H1 (cell line): Measurements from ENCODE around the gene UBL4B. TPM values are rescaled to one million over a fixed set of nuclear protein-coding genes. Genes with fewer than 3 reads are reported as not detected.

Experiments used
- CTCF ChIA-PET: fragments of 300-600 bp; sonication (Branson Sonifier 250); formaldehyde crosslinking; loops from one replicate; lab custom pipeline; 2021; ENCODE audit not compliant: partially characterized antibody; lab: Charles Lee
- POLR2A ChIA-PET: fragments of 300-600 bp; sonication (Branson Sonifier 250); formaldehyde crosslinking; loops from one replicate; lab custom pipeline; 2021; ENCODE audit warnings: inconsistent platforms; ENCODE audit not compliant: partially characterized antibody; lab: Charles Lee
- DNase-seq, 2 experiments: peaks; one replicate each; pipeline versions ENCODE4 v3.0.0 to v3.0.0-alpha.2; 2010 to 2022; ENCODE audit warnings: low spot score in 2 of 2, low read depth in 1 of 2, mixed read lengths in 1 of 2
- FAIRE-seq: peaks from 2 replicates; lab custom pipeline; 2011; peaks lifted over from hg19 to GRCh38; lab: Jason Lieb, UNC
- H2AFZ ChIP-seq: 2 replicates; pipeline ENCODE4 v1.8.1; 2012; ENCODE audit warnings: low read length, inconsistent platforms
- H2AK5ac ChIP-seq: 2 replicates; pipeline ENCODE4 v1.6.1; 2013; ENCODE audit warnings: low read depth, low read length
- H2BK120ac ChIP-seq: replicated peaks from 2 replicates; pipeline ENCODE3; 2013; ENCODE audit warnings: low read depth, low read length, inconsistent platforms
- H2BK12ac ChIP-seq: 2 replicates; pipeline ENCODE4 v1.6.1; 2013; ENCODE audit warnings: low read depth, low read length
- H2BK15ac ChIP-seq: 2 replicates; pipeline ENCODE4 v1.6.1; 2013; ENCODE audit warnings: low read length
- H2BK20ac ChIP-seq: 2 replicates; pipeline ENCODE4 v1.6.1; 2013; ENCODE audit warnings: low read length
- H2BK5ac ChIP-seq: 2 replicates; pipeline ENCODE4 v1.6.1; 2013; ENCODE audit warnings: low read depth, low read length
- H3K14ac ChIP-seq: 2 replicates; pipeline ENCODE4 v1.6.1; 2013; ENCODE audit warnings: inconsistent platforms; ENCODE audit not compliant: insufficient read length
- H3K18ac ChIP-seq: 2 replicates; pipeline ENCODE4 v1.6.1; 2013; ENCODE audit warnings: low read length; ENCODE audit errors: extremely low read depth
- H3K23ac ChIP-seq: 2 replicates; pipeline ENCODE4 v1.6.1; 2013; ENCODE audit warnings: inconsistent platforms; ENCODE audit not compliant: insufficient read length
- H3K23me2 ChIP-seq: 2 replicates; pipeline ENCODE4 v1.6.1; 2013; ENCODE audit warnings: low read depth, low read length
- H3K27ac ChIP-seq: 2 replicates; pipeline ENCODE4 v1.6.1; 2011; ENCODE audit warnings: low read depth, low read length, inconsistent platforms
- H3K27me3 ChIP-seq, 4 experiments: replicated peaks in 1 of 4; 1 replicate in 1 of 4; 2 replicates in 3 of 4; pipeline versions ENCODE4 v1.6.1 to v1.8.1; 2011 to 2013; ENCODE audit warnings: low read length in 3 of 4, mild to moderate bottlenecking in 3 of 4, inconsistent platforms in 2 of 4, mixed read lengths in 2 of 4, moderate library complexity in 1 of 4; ENCODE audit not compliant: control insufficient read depth in 3 of 4, insufficient read depth in 3 of 4; ENCODE audit errors: extremely low read depth in 1 of 4
- H3K36me3 ChIP-seq, 4 experiments: 2 replicates each; pipeline versions ENCODE4 v1.6.1 to v1.8.1; 2011 to 2013; ENCODE audit warnings: mild to moderate bottlenecking in 4 of 4, low read length in 3 of 4, moderate library complexity in 2 of 4, control low read depth in 1 of 4, inconsistent platforms in 1 of 4; ENCODE audit not compliant: insufficient read depth in 4 of 4, control insufficient read depth in 2 of 4
- H3K4ac ChIP-seq: replicated peaks from 2 replicates; pipeline ENCODE3; 2013; ENCODE audit warnings: low read length, low read depth, mixed read lengths, inconsistent platforms; ENCODE audit not compliant: insufficient read length
- H3K4me1 ChIP-seq, 4 experiments: replicated peaks in 1 of 4; 1 replicate in 1 of 4; 2 replicates in 3 of 4; pipeline versions ENCODE4 v1.6.1 to v1.8.1; 2011 to 2013; ENCODE audit warnings: low read length in 3 of 4, inconsistent platforms in 2 of 4, mixed read lengths in 1 of 4; ENCODE audit not compliant: insufficient read depth in 4 of 4, control insufficient read depth in 3 of 4
- H3K4me2 ChIP-seq, 2 experiments: 2 replicates each; pipeline versions ENCODE4 v1.6.1 to v1.8.1; 2011 to 2013; ENCODE audit warnings: low read depth in 2 of 2, low read length in 2 of 2, control low read depth in 1 of 2, inconsistent platforms in 1 of 2, mild to moderate bottlenecking in 1 of 2; ENCODE audit not compliant: insufficient read depth in 1 of 2
- H3K4me3 ChIP-seq, 4 experiments: fragments of 200-600, 300-600 bp in 1 of 4; sonication (generic), shearing (Covaris generic), sonication (Bioruptor Twin) in 1 of 4; 2 replicates each; pipeline versions ENCODE4 v1.5.1 to v1.8.1; 2011 to 2016; ENCODE audit warnings: low read length in 4 of 4, low read depth in 3 of 4, control low read depth in 2 of 4, inconsistent platforms in 2 of 4, mild to moderate bottlenecking in 2 of 4, mixed read lengths in 1 of 4, moderate library complexity in 1 of 4; ENCODE audit not compliant: insufficient read depth in 2 of 4; ENCODE audit errors: extremely low read depth in 1 of 4
- H3K56ac ChIP-seq: replicated peaks from 2 replicates; pipeline ENCODE3; 2013; ENCODE audit warnings: low read depth, mild to moderate bottlenecking, mixed read lengths, low read length, inconsistent platforms; ENCODE audit not compliant: insufficient read length
- H3K79me1 ChIP-seq: 2 replicates; pipeline ENCODE4 v1.6.1; 2013; ENCODE audit warnings: low read depth, low read length, control low read depth
- H3K79me2 ChIP-seq, 2 experiments: 2 replicates each; pipeline versions ENCODE4 v1.6.1 to v1.8.1; 2012 to 2013; ENCODE audit warnings: low read length in 2 of 2, mild to moderate bottlenecking in 2 of 2, inconsistent platforms in 1 of 2; ENCODE audit not compliant: insufficient read depth in 2 of 2, control insufficient read depth in 1 of 2
- H3K9ac ChIP-seq, 4 experiments: replicated peaks in 1 of 4; 1 replicate in 1 of 4; 2 replicates in 3 of 4; pipeline versions ENCODE4 v1.6.1 to v1.8.1; 2011 to 2013; ENCODE audit warnings: low read depth in 3 of 4, low read length in 3 of 4, control low read depth in 2 of 4, mild to moderate bottlenecking in 2 of 4, moderate library complexity in 2 of 4, inconsistent platforms in 1 of 4; ENCODE audit errors: extremely low read depth in 1 of 4
- H3K9me3 ChIP-seq, 2 experiments: 2 replicates each; pipeline versions ENCODE4 v1.6.1 to v1.8.1; 2012 to 2013; ENCODE audit warnings: mild to moderate bottlenecking in 2 of 2, moderate library complexity in 2 of 2, control low read depth in 1 of 2, inconsistent platforms in 1 of 2, low read depth in 1 of 2, low read length in 1 of 2, mixed read lengths in 1 of 2; ENCODE audit not compliant: insufficient read depth in 2 of 2
- H4K20me1 ChIP-seq, 2 experiments: replicated peaks in 1 of 2; 2 replicates each; pipeline versions ENCODE3 to v1.8.1; 2011 to 2013; ENCODE audit warnings: inconsistent platforms in 2 of 2, low read length in 2 of 2, mild to moderate bottlenecking in 1 of 2; ENCODE audit not compliant: insufficient read depth in 2 of 2, control insufficient read depth in 1 of 2
- H4K5ac ChIP-seq: 2 replicates; pipeline ENCODE4 v1.6.1; 2013; ENCODE audit warnings: low read length, low read depth, mixed read lengths, inconsistent platforms; ENCODE audit not compliant: insufficient read length
- H4K8ac ChIP-seq: 2 replicates; pipeline ENCODE4 v1.8.0; 2013; ENCODE audit warnings: mild to moderate bottlenecking, moderate library complexity, low read length, inconsistent platforms; ENCODE audit not compliant: insufficient read depth; ENCODE audit errors: extremely low read depth
- H4K91ac ChIP-seq: replicated peaks from 2 replicates; pipeline ENCODE3; 2013; ENCODE audit warnings: low read length, mixed read lengths, inconsistent platforms; ENCODE audit not compliant: insufficient read length
- BRCA1 ChIP-seq: IDR thresholded peaks from 2 replicates; pipeline ENCODE4 v1.6.1; 2012; ENCODE audit warnings: low read depth, low read length, improper control_type of control experiment
- CHD1 ChIP-seq: IDR thresholded peaks from 2 replicates; pipeline ENCODE4 v1.6.1; 2012; ENCODE audit warnings: low read depth, low read length, improper control_type of control experiment
- KDM1A ChIP-seq: fragments of 200-600, 300-600 bp; sonication (generic); IDR thresholded peaks from 2 replicates; pipeline ENCODE4 v1.7.1; 2016; ENCODE audit warnings: mild to moderate bottlenecking, low read length, borderline replicate concordance
- RAD21 ChIP-seq, 2 experiments: IDR thresholded peaks in 1 of 2; conservative IDR thresholded peaks in 1 of 2; 2 replicates each; pipeline ENCODE4 v1.6.1; 2011; ENCODE audit warnings: low read depth in 2 of 2, low read length in 2 of 2, improper control_type of control experiment in 1 of 2, inconsistent platforms in 1 of 2, mild to moderate bottlenecking in 1 of 2, moderate library complexity in 1 of 2
- SUZ12 ChIP-seq: fragments of 200-600 bp; sonication (generic); IDR thresholded peaks from 2 replicates; pipeline ENCODE4 v1.6.1; 2012; ENCODE audit warnings: mild to moderate bottlenecking, inconsistent platforms, low read length, moderate library complexity, mixed read lengths
- TAF7 ChIP-seq: optimal IDR thresholded peaks from 2 replicates; pipeline ENCODE3; 2011; ENCODE audit warnings: low read depth, mild to moderate bottlenecking, inconsistent platforms, low read length, moderate library complexity, borderline replicate concordance
- TCF12 ChIP-seq: IDR thresholded peaks from 2 replicates; pipeline ENCODE4 v1.6.1; 2011; ENCODE audit warnings: low read depth, mild to moderate bottlenecking, low read length
- TEAD4 ChIP-seq: IDR thresholded peaks from 2 replicates; pipeline ENCODE4 v1.6.1; 2012; ENCODE audit warnings: low read depth, low read length, inconsistent platforms, mixed read lengths
- WGBS, 2 experiments: shearing (Covaris generic) in 1 of 2; methylation state at CpG; one replicate each; pipeline versions ENCODE4 v1.1.6 to v1.1.7; 2013 to 2015; ENCODE audit warnings: low lambda C conversion rate in 2 of 2, mixed read lengths in 2 of 2, inconsistent platforms in 1 of 2, low coverage in 1 of 2, missing lambda C conversion rate in 1 of 2; ENCODE audit not compliant: insufficient replicate concordance in 2 of 2, insufficient coverage in 1 of 2, insufficient read length in 1 of 2; ENCODE audit errors: extremely low coverage in 1 of 2, missing lambda C conversion rate in 1 of 2; 5-methylcytosine and 5-hydroxymethylcytosine counted together
- polyA plus RNA-seq, 7 experiments: library from polyadenylated mRNA; depleted of rRNA in 3 of 7; stranded (reverse) in 5 of 7; unstranded in 2 of 7; fragments of >200 nt in 5 of 7; fragments of 200-250 nt in 2 of 7; gene quantifications; 1 replicate in 5 of 7; 2 replicates in 1 of 7; 4 replicates in 1 of 7; pipeline versions ENCODE4 v1.2.1 to v1.2.3, GENCODE V29; 2011 to 2013; ENCODE audit warnings: missing spikeins in 2 of 7, mixed read lengths in 2 of 7
- total RNA-seq: library from RNA; stranded (reverse); fragmentation: NEBNext Ultra II Directional; extraction: Animal tissue kit (Norgen Biotek cat#: 25700); gene quantifications from 2 replicates; pipeline ENCODE4 v1.2.1, GENCODE V29; 2021
- TF ChIP-seq, protein P1 (sequence below), 3 experiments: IDR thresholded peaks; 1 replicate in 2 of 3; 2 replicates in 1 of 3; pipeline versions ENCODE4 v1.5.1 to v1.6.1; 2011; ENCODE audit warnings: low read length in 3 of 3, mild to moderate bottlenecking in 3 of 3, inconsistent platforms in 2 of 3, low read depth in 1 of 3, moderate library complexity in 1 of 3; ENCODE audit not compliant: insufficient read depth in 1 of 3; ENCODE audit errors: control extremely low read depth in 1 of 3

UBL4B gene
- total and polyA plus RNA-seq, 2 of the 8 experiments (the other 6 are each of a cell fraction or from before 2014, with no cell fraction given) = 0.11 TPM; not detected in 1

DNA sequence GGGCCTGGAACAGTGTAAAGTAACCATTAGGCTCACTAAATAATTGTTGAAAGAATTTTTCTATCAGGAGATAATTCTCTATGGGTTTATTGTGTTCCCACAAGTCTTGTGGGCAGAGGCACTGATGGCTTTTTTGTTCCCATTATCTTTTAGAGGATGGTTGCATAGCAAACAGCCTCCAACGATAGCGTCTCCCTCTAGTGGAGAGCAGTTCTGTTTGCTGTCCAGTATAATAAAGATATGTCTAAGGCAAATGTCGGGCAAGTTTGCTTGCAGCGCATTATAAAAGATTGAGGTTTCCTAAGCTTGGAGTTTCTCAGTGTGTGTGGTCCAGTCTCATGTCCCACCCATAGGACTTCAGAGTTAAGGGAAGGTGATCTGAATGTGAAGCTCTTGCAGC lies 36.7 kb downstream of the UBL4B start:
- Histone ChIP-seq H3K23me2 (peaks cover 12% of the 10 kb centered on the region; the same call in 1 of the 2 replicates), H3K9me3 (no peaks in the 10 kb centered on the region), H4K20me1 (peaks cover 3 to 5% of the 10 kb centered on the region in 2 experiments), H4K5ac (no peak overlapping the region), H3K4ac (no peak overlapping the region), H3K36me3 (peaks cover 0 to 6% (median 0%) of the 10 kb centered on the region in 4 experiments; a peak in 1 of 8 replicates), H2BK120ac (no peak overlapping the region), H3K9ac (no peak overlapping the region), H3K56ac (no peak overlapping the region), H2BK5ac (no peak overlapping the region), H2BK15ac (no peak overlapping the region), H3K23ac (no peak overlapping the region), H3K27me3 (peaks cover 36 to 83% (median 62%) of the 10 kb centered on the region in 4 experiments), H2AFZ (no peak overlapping the region), H3K4me1 (peaks cover 0 to 5% (median 2%) of the 10 kb centered on the region in 4 experiments; a peak in 3 of 7 replicates), H3K79me2 (no peaks in the 10 kb centered on the region), H2BK20ac (no peak overlapping the region), H3K4me2 (no peak overlapping the region; a peak in 1 of 4 replicates), H4K8ac (no peak overlapping the region), H3K4me3 (no peak overlapping the region), H3K18ac (no peak overlapping the region), H4K91ac (no peak overlapping the region), H3K14ac (no peak overlapping the region), H2BK12ac (no peak overlapping the region), H3K27ac (no peak overlapping the region), H2AK5ac (no peak overlapping the region), H3K79me1 (no peaks in the 10 kb centered on the region)
- DNase-seq = no peak
- WGBS, 2 experiments = 56% methylated on average over 4 of the region's 4 CpGs; no CpG with 5 or more reads in 1 of the 2 experiments
- TF ChIP-seq TAF7 = no peak
- TF ChIP-seq CHD1 = no peak
- TF ChIP-seq RAD21 (IDR thresholded peaks at IDR 0.05 in 1 of 2, conservative IDR thresholded peaks at IDR 0.05 in 1 of 2; ENCODE audit: low read depth in 2 of 2, low read length in 2 of 2) = peak; percentile 30 to 50
- TF ChIP-seq TCF12 = no peak
- TF ChIP-seq KDM1A = no peak
- TF ChIP-seq TEAD4 = no peak
- TF ChIP-seq BRCA1 = no peak
- no peak for TF ChIP-seq SUZ12
- TF ChIP-seq, protein P1, sequence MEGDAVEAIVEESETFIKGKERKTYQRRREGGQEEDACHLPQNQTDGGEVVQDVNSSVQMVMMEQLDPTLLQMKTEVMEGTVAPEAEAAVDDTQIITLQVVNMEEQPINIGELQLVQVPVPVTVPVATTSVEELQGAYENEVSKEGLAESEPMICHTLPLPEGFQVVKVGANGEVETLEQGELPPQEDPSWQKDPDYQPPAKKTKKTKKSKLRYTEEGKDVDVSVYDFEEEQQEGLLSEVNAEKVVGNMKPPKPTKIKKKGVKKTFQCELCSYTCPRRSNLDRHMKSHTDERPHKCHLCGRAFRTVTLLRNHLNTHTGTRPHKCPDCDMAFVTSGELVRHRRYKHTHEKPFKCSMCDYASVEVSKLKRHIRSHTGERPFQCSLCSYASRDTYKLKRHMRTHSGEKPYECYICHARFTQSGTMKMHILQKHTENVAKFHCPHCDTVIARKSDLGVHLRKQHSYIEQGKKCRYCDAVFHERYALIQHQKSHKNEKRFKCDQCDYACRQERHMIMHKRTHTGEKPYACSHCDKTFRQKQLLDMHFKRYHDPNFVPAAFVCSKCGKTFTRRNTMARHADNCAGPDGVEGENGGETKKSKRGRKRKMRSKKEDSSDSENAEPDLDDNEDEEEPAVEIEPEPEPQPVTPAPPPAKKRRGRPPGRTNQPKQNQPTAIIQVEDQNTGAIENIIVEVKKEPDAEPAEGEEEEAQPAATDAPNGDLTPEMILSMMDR (IDR thresholded peaks at IDR 0.05; ENCODE audit: control extremely low read depth in 1 of 3, insufficient read depth in 1 of 3, low read depth in 1 of 3, low read length in 3 of 3) = peak in 2 of 3 experiments; percentile 52 to 68; a peak in 3 of 4 replicates
- POLR2A ChIA-PET = no interaction called here
- no peak for FAIRE-seq
- CTCF ChIA-PET = interaction anchor here (0.7 to 1.8 kb wide), 16 partner anchors 17 to 110 kb away, joined by 3 to 6 read pairs (median 3); partner anchors contain the start of gene UBL4B
